ENCODE data around the gene INPP5J.
"Not testable (repeated sequence)": the region's sequence is repeated elsewhere in the genome, so short reads cannot be mapped to it uniquely, and the experiment has no call there.

Gene INPP5J

GRCh38 chr22:31102441-31103081, 20.2 kb upstream of the INPP5J start:
- no peak for DNase-seq (ENCODE audit: low read depth in 2 of 2)

DNA sequence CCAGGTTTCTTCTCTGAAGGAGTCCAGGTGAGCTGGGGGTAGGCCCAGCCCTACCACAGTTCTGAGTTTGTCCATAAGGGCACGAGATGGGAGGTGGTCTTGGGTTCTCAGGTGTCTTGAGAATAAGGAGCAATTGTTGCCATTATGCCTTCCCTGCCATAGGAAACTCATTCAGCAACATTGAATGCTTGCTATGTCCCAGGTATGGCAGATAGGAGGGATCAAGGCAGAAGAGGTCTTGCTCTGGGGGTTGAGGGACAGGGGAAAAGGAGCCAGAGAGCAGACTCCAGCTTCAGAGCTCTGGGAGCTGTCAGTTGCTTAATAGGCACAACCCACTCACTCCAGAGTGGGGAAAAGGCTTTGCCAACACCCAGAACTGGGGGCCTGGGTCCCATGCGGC, 19.7 kb upstream of the INPP5J start:
- DNase-seq (ENCODE audit: low read depth in 2 of 2), result no peak

GRCh38 chr22:31103899-31104694, 18.7 kb upstream of the INPP5J start:
- DNase-seq (ENCODE audit: low read depth in 2 of 2), result no peak

DNA sequence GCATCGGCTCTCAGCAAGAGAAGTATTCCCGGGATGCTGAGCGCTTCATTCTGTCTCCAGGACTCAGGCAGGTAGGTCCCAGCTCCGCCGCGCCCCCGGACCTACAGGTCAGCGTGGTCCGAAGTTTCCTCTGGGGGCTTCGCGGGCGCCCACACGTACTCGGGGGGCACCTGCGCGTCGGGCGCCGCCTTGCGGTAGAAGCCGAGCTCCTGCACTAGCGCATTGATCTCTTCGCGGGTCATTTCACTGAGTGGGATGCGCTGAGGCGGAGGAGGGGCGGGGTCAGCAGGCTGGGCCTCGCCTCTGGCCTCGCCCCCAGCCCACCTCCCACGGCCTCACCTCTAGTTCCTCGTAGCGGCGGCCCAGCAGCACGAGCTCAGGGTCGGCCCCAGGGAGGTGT, 17.9 kb upstream of the INPP5J start:
- no peak for DNase-seq (ENCODE audit: low read depth in 2 of 2)

DNA sequence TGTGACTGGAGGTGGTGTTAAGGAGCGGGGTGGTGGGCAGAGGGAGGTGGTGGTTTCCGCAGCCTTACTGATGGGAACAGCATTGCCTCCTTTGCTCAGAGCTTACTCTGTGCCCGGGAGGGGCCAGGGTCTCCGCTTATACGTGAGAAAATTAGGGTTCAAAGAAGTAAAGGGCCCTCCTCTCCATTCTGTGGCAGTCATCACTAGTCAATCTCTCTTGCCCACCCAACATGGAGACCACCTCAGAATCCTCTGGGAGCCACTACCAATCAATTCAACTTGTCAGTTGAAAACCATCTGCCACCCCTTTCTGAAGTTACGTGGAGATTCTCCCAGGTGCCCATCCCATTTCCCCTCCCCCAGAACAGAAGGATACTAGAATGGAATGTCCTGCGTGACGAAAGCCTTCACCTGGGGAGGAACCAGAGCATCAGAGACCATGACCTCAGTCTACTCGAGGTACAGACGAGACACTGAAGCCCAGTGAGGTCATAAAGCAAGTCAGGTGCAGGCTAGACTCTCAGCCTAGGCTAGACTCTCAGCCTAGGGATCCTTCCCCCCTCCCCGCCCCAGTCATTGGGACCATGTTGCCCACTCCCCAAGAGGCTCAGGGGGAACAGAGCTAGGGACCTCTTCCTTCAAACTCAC, 17.4 kb upstream of the INPP5J start:
- DNase-seq (ENCODE audit: low read depth in 2 of 2), result no peak

DNA sequence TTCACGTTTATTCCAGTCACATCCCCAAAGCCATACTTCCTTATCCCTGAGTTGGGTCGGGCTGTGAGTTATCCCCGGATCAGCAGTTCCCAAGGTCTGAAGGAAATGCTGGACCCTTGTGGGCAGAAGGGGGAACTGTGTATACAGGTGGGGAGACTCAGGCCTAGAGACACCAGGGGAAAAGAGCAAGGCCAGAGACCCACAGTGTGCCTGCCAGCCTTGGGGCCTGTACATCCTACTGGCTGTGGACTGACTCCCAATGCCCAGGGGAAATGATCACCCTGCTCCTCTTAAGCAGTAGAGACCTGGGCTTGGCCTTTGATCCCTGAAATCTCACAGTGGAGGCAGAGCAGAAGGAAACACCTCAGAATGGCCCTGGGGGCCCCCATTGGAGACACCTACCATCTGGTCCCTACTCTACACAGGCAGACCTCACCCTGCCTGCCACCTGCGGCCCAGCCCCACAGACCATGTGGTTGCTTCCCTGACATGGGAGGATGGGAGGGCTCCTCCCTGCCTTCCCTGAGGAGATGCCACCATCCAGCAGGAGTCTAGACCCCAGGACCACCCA, 16.7 kb upstream of the INPP5J start:
- no peak for DNase-seq (ENCODE audit: low read depth in 2 of 2)

DNA sequence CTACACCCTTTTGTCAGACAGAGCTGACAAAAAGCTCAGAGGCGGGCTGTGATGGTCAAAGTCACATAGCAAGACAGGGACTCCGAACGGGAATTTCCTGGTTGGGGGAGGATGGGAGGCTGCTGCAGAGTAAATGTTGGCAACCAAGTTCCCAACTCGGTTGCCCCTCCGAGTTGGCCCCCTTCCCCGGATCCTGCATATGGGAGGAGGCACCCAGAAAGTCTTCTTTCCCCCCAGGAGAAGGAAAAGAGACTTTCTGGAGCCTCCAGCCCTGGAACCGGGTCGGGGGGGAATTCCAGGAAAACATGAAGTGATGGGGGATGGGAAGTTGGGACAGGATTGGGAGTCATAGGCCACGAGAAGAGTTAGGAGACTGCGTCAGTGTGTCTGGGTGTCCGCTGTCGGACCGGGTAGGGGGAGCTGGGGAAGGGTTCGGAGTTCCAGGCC, 16.0 kb upstream of the INPP5J start:
- no peak for DNase-seq (ENCODE audit: low read depth in 2 of 2)

- peak; percentile 82 to 85 for DNase-seq (ENCODE audit: low read depth in 2 of 2)
Observed at GRCh38 chr22:31107178-31107893, 15.4 kb upstream of the INPP5J start, which contains the start of gene SELENOM. Gene SELENOM, minus strand, starts transcription at chr22:31107568. Its CDS starts 63 bp downstream, at chr22:31107505.

DNA sequence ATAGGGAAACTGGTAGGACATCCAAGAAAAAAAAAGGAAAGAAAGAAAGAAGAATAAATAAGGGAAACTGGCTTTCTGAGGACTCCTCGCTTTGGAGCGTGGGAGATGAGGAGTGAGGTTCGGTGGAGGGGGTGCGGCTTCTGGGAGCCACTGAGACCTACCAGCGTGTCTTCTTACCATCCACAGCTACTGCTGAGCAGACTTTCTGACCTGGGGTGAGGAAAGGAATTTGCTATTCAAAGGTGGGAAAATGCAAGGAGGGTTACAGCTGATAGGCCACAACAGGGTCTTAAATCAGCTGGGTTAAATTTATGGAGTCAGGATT, 14.9 kb upstream of the INPP5J start:
- no peak for DNase-seq (ENCODE audit: low read depth in 2 of 2)

- DNase-seq (ENCODE audit: low read depth in 2 of 2), result not testable (repeated sequence)
Observed at GRCh38 chr22:31112547-31113091, 10.1 kb upstream of the INPP5J start.

GRCh38 chr22:31118046-31118820, 4.5 kb upstream of the INPP5J start:
- DNase-seq (ENCODE audit: low read depth in 2 of 2), result no peak

DNA sequence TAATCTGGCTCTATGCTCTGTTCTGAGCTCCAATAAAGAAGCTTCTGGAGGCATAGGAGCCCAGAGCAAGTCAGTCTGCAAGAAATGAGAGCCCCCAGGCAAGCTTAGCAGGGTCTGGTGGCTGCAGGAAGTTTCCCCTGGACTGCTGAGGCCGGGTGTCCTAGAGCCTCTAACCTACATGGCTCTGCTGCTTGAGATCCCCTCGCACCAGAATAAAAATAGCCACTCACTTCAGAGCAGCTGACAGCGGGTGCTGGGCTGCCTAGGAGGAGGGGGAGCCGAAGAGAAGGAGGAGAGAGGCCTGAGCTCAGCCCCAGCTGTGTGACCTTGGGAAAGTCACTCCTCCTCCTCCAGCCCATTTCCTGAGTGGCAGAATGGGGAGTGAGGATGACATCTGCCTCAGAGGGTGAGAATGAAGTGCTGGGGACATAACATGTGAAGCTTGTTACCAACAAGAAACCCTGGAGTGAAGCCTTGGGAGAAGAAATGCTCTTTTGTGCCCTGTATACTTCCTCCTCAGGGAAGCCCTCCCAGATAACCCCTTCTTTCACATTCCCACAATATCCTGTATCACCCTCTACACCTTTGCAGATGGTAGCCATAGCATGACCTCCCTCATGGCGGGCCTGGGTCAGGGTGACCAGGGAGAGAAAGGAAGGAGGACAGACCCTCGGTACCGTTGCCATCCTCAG, 3.6 kb upstream of the INPP5J start:
- no peak for DNase-seq (ENCODE audit: low read depth in 2 of 2)

GRCh38 chr22:31120230-31120629, 2.5 kb upstream of the INPP5J start:
- no peak for DNase-seq (ENCODE audit: low read depth in 2 of 2)

DNA sequence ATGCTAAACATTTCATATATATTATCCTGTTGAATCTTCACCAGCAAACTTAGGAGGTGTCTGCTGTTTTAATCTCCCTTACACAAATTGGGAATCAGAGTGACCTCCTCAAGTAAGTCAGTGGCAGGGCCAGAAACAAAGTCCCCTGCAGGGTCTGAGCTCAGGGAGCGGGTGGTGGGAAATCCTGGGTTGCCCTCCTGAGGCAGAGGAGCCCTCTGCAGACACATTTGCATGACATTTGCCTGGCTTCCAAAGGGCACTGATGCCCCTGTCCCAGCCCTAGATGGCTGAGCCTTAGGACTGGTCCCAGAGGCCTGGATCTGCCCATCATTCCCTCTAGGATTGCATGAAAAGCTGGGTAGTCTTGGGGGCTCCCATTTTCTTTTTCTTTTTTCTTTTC, 2.1 kb upstream of the INPP5J start:
- DNase-seq (ENCODE audit: low read depth in 2 of 2), result no peak

- no peak for DNase-seq (ENCODE audit: low read depth in 2 of 2)
Observed at GRCh38 chr22:31121403-31121802, 1.4 kb upstream of the INPP5J start.

DNA sequence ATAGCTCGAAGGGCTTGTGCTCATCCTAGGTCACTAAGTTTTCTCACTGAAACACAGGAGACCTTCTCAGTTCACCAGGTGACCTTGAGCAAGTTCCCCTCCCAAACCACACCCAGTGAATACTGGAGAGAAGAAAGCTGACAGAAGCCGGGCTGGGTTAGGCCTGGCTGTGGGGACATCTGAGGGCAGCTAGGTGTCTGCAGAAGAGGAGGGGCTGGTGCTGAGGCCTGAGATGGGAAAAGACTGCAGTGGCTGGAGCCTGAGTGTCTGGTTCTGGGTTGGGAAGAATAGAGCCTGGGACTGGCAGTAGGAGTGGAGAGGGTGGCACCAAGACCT, 602 bp upstream of the INPP5J start:
- no peak for DNase-seq (ENCODE audit: low read depth in 2 of 2)

DNA sequence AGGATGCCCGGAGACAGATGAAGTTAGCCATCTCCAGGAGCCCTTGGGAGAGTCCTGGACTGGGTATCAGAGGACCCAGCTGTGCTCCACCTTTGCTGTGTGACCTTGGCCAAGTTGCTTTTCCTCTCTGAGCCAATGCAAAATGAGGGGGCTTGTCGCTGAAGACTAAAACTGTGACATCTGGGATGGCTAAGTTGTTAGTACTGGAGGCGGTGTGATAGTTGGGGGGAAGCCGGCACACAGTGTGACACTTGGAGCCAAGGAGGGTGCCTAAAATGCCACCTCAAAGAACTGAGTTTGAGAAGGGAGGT, 481 bp downstream of the INPP5J start:
- DNase-seq (ENCODE audit: low read depth in 2 of 2), result no peak

GRCh38 chr22:31124290-31124689, 1.5 kb downstream of the INPP5J start:
- DNase-seq (ENCODE audit: low read depth in 2 of 2), result no peak

- DNase-seq (ENCODE audit: low read depth in 2 of 2), result no peak
Observed at GRCh38 chr22:31124811-31125465, 2.2 kb downstream of the INPP5J start.

DNA sequence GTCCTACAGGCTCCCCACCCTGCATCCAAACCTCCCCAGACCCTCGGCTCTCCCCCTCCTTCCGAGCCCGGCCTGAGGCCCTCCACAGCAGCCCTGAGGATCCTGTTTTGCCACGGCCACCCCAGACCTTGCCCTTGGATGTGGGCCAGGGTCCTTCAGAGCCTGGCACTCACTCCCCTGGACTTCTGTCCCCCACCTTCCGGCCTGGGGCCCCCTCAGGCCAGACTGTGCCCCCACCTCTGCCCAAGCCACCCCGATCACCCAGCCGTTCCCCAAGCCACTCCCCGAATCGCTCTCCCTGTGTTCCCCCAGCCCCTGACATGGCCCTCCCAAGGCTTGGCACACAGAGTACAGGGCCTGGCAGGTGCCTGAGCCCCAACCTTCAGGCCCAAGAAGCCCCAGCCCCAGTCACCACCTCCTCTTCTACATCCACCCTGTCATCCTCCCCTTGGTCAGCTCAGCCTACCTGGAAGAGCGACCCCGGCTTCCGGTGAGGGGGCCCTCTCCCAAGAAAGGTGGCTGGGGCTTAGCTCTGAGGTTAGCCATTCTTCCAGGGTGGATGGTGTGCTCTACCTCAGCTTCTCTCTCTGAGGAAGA, 2.9 kb downstream of the INPP5J start:
- DNase-seq (ENCODE audit: low read depth in 2 of 2), result no peak
